ENCODE results near the gene SMIM45.

The SMIM45 gene

DNA sequence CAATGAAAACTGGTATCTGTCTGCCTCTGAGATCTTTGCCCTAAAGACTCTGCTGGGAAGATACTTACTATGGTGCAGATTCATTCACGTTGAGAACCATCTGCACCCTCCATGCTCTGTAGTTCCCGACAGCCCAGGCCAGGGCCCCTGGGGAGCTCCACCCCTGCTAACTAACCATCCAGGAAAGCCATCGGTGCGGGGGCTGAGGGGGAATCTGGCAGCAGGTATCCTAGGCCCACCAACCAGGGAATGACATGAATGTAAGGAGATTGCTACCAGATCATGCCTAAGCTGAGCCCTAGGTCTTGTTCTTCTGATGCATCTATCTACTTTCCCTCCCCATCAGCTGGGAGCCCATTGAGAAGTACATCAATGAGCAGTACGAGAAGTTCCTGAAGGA, 35.3 kb downstream of the SMIM45 start:
- Histone ChIP-seq H3K4me2 (no peak overlapping the region), H3K4me1 (ENCODE audit: control insufficient read depth in 1 of 2, insufficient read depth in 2 of 2, low read depth in 1 of 2, low read length in 1 of 2) (no peaks in the 10 kb centered on the region), H3K36me3 (replicated peaks in 1 of 2; ENCODE audit: control insufficient read depth in 1 of 2, insufficient read depth in 2 of 2, low read length in 1 of 2) (no peaks in the 10 kb centered on the region), H2AFZ (ENCODE audit: low read depth) (no peak overlapping the region), H3K79me2 (ENCODE audit: insufficient read depth) (no peaks in the 10 kb centered on the region), H3K27ac (ENCODE audit: low read depth in 2 of 2, low read length in 1 of 2) (no peak overlapping the region), H3K27me3 (ENCODE audit: insufficient read depth) (no peaks in the 10 kb centered on the region), H3K9me3 (no peaks in the 10 kb centered on the region), H3K9me2 (no peaks in the 10 kb centered on the region), H3K9ac (no peak overlapping the region), H3F3A (replicated peaks; ENCODE audit: insufficient read depth) (no peaks in the 10 kb centered on the region), H4K20me1 (ENCODE audit: insufficient read depth) (no peaks in the 10 kb centered on the region), H3K4me3 (ENCODE audit: low read depth in 2 of 2, low read length in 1 of 2) (no peak overlapping the region)
- ChIA-PET CTCF (no interaction called here), POLR2A (no interaction called here)
- WGBS (ENCODE audit: low lambda C conversion rate) = 70% methylated on average over 2 of the region's 5 CpGs
- DNase-seq = no peak
- no peak for TF ChIP-seq NRF1 (IDR thresholded peaks at IDR 0.05; ENCODE audit: low read depth, low read length)

DNA sequence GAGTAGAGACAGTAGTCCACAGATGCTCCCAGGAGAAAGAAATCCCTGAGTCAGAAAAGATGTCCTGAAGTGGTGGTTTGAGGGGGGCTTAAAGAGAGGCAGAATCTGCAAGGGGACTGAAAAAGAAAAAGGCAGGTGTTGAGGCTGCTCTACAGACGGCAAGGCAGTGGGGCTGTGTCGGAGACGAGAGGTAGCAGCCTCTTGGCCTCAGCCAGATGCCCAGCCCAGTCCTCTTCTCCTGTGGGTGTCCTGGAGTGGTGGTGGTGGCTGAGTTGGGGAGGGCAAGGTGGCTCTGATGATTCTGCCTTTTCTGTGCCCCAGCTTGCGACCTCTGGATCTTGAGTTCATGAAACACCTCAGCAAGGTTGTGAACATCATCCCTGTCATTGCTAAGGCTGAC, 37.3 kb downstream of the SMIM45 start:
- no peak for DNase-seq
- ChIA-PET CTCF (interaction anchor here (1.1 kb wide), 1 partner anchor 24 kb away, joined by 3 read pairs; no protein-coding TSS in a partner anchor), POLR2A (no interaction called here)
- Histone ChIP-seq H3K36me3 (replicated peaks in 1 of 2; ENCODE audit: control insufficient read depth in 1 of 2, insufficient read depth in 2 of 2, low read length in 1 of 2) (no peaks in the 10 kb centered on the region), H3K27me3 (ENCODE audit: insufficient read depth) (no peaks in the 10 kb centered on the region), H3K9me3 (no peaks in the 10 kb centered on the region), H3K9ac (no peak overlapping the region), H2AFZ (ENCODE audit: low read depth) (no peak overlapping the region), H3K9me2 (no peaks in the 10 kb centered on the region), H3K4me2 (no peak overlapping the region), H3K4me1 (ENCODE audit: control insufficient read depth in 1 of 2, insufficient read depth in 2 of 2, low read depth in 1 of 2, low read length in 1 of 2) (no peaks in the 10 kb centered on the region), H3K27ac (ENCODE audit: low read depth in 2 of 2, low read length in 1 of 2) (no peak overlapping the region), H3F3A (replicated peaks; ENCODE audit: insufficient read depth) (no peaks in the 10 kb centered on the region), H3K79me2 (ENCODE audit: insufficient read depth) (no peaks in the 10 kb centered on the region), H3K4me3 (ENCODE audit: low read depth in 2 of 2, low read length in 1 of 2) (no peak overlapping the region), H4K20me1 (ENCODE audit: insufficient read depth) (no peaks in the 10 kb centered on the region)
- WGBS (ENCODE audit: low lambda C conversion rate) = 78% methylated on average over 3 of the region's 4 CpGs
- TF ChIP-seq GABPA (IDR thresholded peaks at IDR 0.05; ENCODE audit: low read depth) (no peak), FOXJ3 (CRISPR knock-in tag; IDR thresholded peaks at IDR 0.05) (no peak), GATA2 (CRISPR knock-in tag; IDR thresholded peaks at IDR 0.05) (no peak), TCF12 (IDR thresholded peaks at IDR 0.05) (no peak), TEAD4 (IDR thresholded peaks at IDR 0.05; ENCODE audit: borderline replicate concordance, insufficient read depth) (no peak), EP300 (IDR thresholded peaks at IDR 0.05; ENCODE audit: borderline replicate concordance in 1 of 2, low read depth in 1 of 2, low read length in 1 of 2) (no peak), FOSL2 (IDR thresholded peaks at IDR 0.05; ENCODE audit: borderline replicate concordance, low read depth) (no peak), RCOR1 (IDR thresholded peaks at IDR 0.05; ENCODE audit: low read length) (no peak), ELF1 (IDR thresholded peaks at IDR 0.05) (no peak)
- TF ChIP-seq, protein P1, sequence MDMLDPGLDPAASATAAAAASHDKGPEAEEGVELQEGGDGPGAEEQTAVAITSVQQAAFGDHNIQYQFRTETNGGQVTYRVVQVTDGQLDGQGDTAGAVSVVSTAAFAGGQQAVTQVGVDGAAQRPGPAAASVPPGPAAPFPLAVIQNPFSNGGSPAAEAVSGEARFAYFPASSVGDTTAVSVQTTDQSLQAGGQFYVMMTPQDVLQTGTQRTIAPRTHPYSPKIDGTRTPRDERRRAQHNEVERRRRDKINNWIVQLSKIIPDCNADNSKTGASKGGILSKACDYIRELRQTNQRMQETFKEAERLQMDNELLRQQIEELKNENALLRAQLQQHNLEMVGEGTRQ (IDR thresholded peaks at IDR 0.05; ENCODE audit: borderline replicate concordance, low read depth, low read length) = no peak
- TF ChIP-seq, protein P2, sequence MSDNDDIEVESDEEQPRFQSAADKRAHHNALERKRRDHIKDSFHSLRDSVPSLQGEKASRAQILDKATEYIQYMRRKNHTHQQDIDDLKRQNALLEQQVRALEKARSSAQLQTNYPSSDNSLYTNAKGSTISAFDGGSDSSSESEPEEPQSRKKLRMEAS (IDR thresholded peaks at IDR 0.05; ENCODE audit: low read depth) = no peak

DNA sequence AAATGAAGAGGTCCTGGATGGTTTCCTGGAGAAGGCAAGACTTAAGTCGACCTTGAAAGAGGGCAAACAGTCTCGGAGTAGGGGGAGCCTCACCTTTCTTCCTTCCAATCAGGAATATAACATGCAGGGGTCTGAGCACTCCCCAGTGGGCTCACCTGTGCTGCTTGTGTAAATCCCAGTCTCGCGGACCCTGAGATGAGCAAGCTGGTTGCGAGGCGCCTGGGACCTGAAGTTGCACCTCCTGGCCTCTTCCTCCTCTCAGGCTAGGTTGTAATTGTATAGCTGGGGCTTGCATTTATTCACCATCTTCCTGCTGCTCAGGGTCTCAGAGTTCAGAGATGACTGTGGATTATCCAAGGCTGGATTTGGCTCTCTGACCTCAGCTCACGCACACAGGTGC, 39.2 kb downstream of the SMIM45 start:
- TF ChIP-seq, protein P3, sequence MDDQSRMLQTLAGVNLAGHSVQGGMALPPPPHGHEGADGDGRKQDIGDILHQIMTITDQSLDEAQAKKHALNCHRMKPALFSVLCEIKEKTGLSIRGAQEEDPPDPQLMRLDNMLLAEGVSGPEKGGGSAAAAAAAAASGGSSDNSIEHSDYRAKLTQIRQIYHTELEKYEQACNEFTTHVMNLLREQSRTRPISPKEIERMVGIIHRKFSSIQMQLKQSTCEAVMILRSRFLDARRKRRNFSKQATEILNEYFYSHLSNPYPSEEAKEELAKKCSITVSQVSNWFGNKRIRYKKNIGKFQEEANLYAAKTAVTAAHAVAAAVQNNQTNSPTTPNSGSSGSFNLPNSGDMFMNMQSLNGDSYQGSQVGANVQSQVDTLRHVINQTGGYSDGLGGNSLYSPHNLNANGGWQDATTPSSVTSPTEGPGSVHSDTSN (IDR thresholded peaks at IDR 0.05) = no peak
- TF ChIP-seq, protein P4, sequence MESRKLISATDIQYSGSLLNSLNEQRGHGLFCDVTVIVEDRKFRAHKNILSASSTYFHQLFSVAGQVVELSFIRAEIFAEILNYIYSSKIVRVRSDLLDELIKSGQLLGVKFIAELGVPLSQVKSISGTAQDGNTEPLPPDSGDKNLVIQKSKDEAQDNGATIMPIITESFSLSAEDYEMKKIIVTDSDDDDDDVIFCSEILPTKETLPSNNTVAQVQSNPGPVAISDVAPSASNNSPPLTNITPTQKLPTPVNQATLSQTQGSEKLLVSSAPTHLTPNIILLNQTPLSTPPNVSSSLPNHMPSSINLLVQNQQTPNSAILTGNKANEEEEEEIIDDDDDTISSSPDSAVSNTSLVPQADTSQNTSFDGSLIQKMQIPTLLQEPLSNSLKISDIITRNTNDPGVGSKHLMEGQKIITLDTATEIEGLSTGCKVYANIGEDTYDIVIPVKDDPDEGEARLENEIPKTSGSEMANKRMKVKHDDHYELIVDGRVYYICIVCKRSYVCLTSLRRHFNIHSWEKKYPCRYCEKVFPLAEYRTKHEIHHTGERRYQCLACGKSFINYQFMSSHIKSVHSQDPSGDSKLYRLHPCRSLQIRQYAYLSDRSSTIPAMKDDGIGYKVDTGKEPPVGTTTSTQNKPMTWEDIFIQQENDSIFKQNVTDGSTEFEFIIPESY (IDR thresholded peaks at IDR 0.05; ENCODE audit: borderline replicate concordance, low read depth) = no peak
- no peak for TF ChIP-seq ELF1 (IDR thresholded peaks at IDR 0.05)
- TF ChIP-seq RFX5 (IDR thresholded peaks at IDR 0.05; ENCODE audit: low read length) = no peak
- TF ChIP-seq, protein P5, sequence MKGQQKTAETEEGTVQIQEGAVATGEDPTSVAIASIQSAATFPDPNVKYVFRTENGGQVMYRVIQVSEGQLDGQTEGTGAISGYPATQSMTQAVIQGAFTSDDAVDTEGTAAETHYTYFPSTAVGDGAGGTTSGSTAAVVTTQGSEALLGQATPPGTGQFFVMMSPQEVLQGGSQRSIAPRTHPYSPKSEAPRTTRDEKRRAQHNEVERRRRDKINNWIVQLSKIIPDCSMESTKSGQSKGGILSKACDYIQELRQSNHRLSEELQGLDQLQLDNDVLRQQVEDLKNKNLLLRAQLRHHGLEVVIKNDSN (IDR thresholded peaks at IDR 0.05; ENCODE audit: borderline replicate concordance, low read depth) = no peak
- TF ChIP-seq GATA2 (CRISPR knock-in tag; IDR thresholded peaks at IDR 0.05) = no peak
- no peak for TF ChIP-seq RCOR1 (IDR thresholded peaks at IDR 0.05; ENCODE audit: low read length)
- no peak for TF ChIP-seq FOSL2 (IDR thresholded peaks at IDR 0.05; ENCODE audit: borderline replicate concordance, low read depth)
- TF ChIP-seq FOXM1 (IDR thresholded peaks at IDR 0.05; ENCODE audit: low read depth) = no peak
- no peak for TF ChIP-seq EZH2phosphoT487 (IDR thresholded peaks at IDR 0.05; ENCODE audit: borderline replicate concordance, low read depth)
- Histone ChIP-seq H3K9ac (no peak overlapping the region), H3K4me3 (ENCODE audit: low read depth in 2 of 2, low read length in 1 of 2) (no peak overlapping the region), H3F3A (replicated peaks; ENCODE audit: insufficient read depth) (no peaks in the 10 kb centered on the region), H3K27me3 (ENCODE audit: insufficient read depth) (no peaks in the 10 kb centered on the region), H2AFZ (ENCODE audit: low read depth) (no peak overlapping the region), H3K4me2 (no peak overlapping the region), H3K36me3 (replicated peaks in 1 of 2; ENCODE audit: control insufficient read depth in 1 of 2, insufficient read depth in 2 of 2, low read length in 1 of 2) (no peaks in the 10 kb centered on the region), H3K27ac (ENCODE audit: low read depth in 2 of 2, low read length in 1 of 2) (no peak overlapping the region), H3K4me1 (ENCODE audit: control insufficient read depth in 1 of 2, insufficient read depth in 2 of 2, low read depth in 1 of 2, low read length in 1 of 2) (no peaks in the 10 kb centered on the region), H3K79me2 (ENCODE audit: insufficient read depth) (no peaks in the 10 kb centered on the region), H3K9me2 (no peaks in the 10 kb centered on the region), H4K20me1 (ENCODE audit: insufficient read depth) (no peaks in the 10 kb centered on the region), H3K9me3 (no peaks in the 10 kb centered on the region)
- no peak for DNase-seq
- CTCF ChIA-PET = no interaction called here
- WGBS (ENCODE audit: low lambda C conversion rate) = 81% methylated on average over 3 of the region's 7 CpGs
- POLR2A ChIA-PET = no interaction called here

Measured in SK-N-SH (cell line).